NCI-H2196 (cell line): ENCODE data around the gene LCN6.

ENCODE experiments used
- DNase-seq: peaks from one replicate; lab custom pipeline; 2025; ENCODE audit not compliant: unreplicated experiment; lab: John Stamatoyannopoulos, UW

Gene LCN6

GRCh38 chr9:136726631-136727191 is 21.6 kb downstream of the LCN6 start:
- no peak for DNase-seq

- DNase-seq: no peak
These were observed 22.2 kb downstream of the LCN6 start for GRCh38 chr9:136726118-136726517.

- no peak for DNase-seq
These were observed 22.7 kb downstream of the LCN6 start for GRCh38 chr9:136725612-136726011.

GRCh38 chr9:136724772-136725171 is 23.6 kb downstream of the LCN6 start:
- DNase-seq: no peak

GRCh38 chr9:136723989-136724388 is 24.3 kb downstream of the LCN6 start:
- no peak for DNase-seq

GRCh38 chr9:136723362-136723976 is 24.9 kb downstream of the LCN6 start:
- no peak for DNase-seq

- no peak for DNase-seq
These were observed 25.4 kb downstream of the LCN6 start for GRCh38 chr9:136722969-136723356.

GRCh38 chr9:136722093-136722968 is 26.0 kb downstream of the LCN6 start:
- DNase-seq: no peak

GRCh38 chr9:136721339-136722092 is 26.8 kb downstream of the LCN6 start:
- DNase-seq: no peak

GRCh38 chr9:136720898-136721338 is 27.4 kb downstream of the LCN6 start:
- DNase-seq: no peak

GRCh38 chr9:136720251-136720897 is 28.0 kb downstream of the LCN6 start:
- DNase-seq: no peak

- DNase-seq: no peak
These were observed 29.0 kb downstream of the LCN6 start for GRCh38 chr9:136719195-136719880.

- DNase-seq: no peak
These were observed 29.8 kb downstream of the LCN6 start for GRCh38 chr9:136718345-136719194.

GRCh38 chr9:136717399-136717798 is 30.9 kb downstream of the LCN6 start:
- DNase-seq: no peak

- DNase-seq: no peak
These were observed 33.4 kb downstream of the LCN6 start for GRCh38 chr9:136714893-136715274.

- DNase-seq: no peak
These were observed 34.0 kb downstream of the LCN6 start for GRCh38 chr9:136714096-136714892.

GRCh38 chr9:136713550-136713949 is 34.8 kb downstream of the LCN6 start:
- no peak for DNase-seq

- no peak for DNase-seq
These were observed 35.4 kb downstream of the LCN6 start for GRCh38 chr9:136712690-136713544.
